OCI-LY7 (cell line): ENCODE measurements around the gene SMG6.

ENCODE experiments used
- CTCF ChIP-seq: fragments of 200-600 bp; sonication (generic); conservative IDR thresholded peaks from 2 replicates; pipeline ENCODE4 v1.5.1; 2014; ENCODE audit warnings: mild to moderate bottlenecking, antibody characterized with exemption, low read length, moderate library complexity, mixed read lengths
- EZH2phosphoT487 ChIP-seq: fragments of 200-600 bp; sonication (generic); IDR thresholded peaks from 2 replicates; pipeline ENCODE4 v1.6.1; 2018; ENCODE audit warnings: low read depth, borderline replicate concordance, mild to moderate bottlenecking, mixed run types, antibody characterized with exemption, low read length, moderate library complexity, mixed read lengths

GRCh38 chr17:2029911-2030778, 273.4 kb downstream of the SMG6 start, which contains the start of gene DPH1:
- TF ChIP-seq CTCF (no peak), EZH2phosphoT487 (no peak)
